Femur (tissue), 1 donor: ENCODE results near the gene MID2.
A peak's percentile ranks its signal among the peaks of the same experiment; 100 is the strongest.
"Not testable (repeated sequence)": the region's sequence is repeated elsewhere in the genome, so short reads cannot be mapped to it uniquely, and the experiment has no call there.

Experiments used
- DNase-seq: peaks from one replicate; pipeline ENCODE4 v3.0.0-alpha.2; 2017

The MID2 gene

DNA sequence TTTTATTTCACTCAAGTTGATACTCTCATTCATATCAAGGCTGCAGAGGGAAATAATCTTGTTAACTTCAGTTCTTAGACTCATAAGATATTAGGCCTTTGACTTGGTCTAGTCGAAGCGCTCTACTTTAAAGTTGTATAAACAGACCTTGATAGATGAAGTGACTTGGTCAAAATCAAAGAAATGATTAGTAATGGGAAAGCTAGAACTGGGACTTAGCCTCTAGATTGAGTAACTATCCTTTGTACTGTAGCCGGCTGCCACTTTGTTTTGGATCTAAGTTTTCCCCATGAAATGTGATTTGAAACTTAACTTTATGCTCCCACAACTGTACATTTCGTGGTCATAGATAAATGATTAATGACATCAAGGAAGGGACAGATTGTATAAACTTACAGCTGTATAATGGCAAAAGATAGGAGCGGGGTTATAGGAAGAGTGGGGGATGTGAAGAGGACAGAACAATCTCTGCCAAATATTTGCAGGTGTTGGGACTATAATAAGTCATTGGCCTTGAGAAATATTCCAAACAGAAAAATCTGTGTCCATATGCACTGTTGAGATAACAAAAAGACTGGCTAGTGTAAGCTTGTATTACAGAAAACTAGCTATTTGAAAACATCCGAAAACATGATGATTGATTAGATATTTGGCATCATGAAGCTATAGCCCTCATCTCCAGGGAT lies 17.2 kb downstream of the MID2 start:
- DNase-seq, result no peak

DNA sequence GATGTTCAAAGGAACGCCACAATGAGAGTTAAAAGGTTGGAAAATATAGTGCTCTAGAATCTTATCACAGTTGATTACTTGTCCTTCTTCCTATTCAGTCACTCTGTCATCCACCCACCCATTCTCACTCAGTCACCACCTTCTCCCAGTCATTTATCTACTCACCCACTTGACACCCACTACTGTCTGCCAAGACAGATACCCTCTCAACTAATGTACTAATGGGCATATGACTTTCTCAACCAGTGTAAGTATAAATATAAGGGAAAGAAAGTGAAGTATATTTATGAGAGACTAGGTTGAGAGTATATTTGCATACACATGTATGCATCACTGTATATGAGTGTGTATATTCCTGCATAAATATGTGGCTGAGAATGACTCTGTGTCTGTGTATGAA lies 20.0 kb downstream of the MID2 start:
- no peak for DNase-seq

DNA sequence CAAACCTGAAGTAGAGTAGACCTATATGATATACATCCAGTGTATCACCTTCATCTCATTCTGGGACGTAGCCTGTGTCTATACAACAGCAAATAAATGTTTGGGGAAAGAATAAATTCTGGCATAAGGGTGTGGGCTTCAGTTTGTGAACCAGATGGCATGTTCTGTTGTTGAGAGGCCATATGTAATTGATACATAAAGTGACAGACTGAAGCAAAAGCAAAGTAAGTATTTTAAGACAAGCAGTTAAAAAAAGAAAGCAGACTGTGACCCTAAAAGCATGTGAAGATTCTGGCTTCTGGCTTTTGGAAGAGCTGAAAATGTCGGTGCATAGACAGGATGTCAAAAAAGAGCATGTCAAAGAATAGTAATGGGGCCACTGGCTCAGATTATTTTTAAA lies 22.9 kb downstream of the MID2 start:
- DNase-seq, result no peak

DNA sequence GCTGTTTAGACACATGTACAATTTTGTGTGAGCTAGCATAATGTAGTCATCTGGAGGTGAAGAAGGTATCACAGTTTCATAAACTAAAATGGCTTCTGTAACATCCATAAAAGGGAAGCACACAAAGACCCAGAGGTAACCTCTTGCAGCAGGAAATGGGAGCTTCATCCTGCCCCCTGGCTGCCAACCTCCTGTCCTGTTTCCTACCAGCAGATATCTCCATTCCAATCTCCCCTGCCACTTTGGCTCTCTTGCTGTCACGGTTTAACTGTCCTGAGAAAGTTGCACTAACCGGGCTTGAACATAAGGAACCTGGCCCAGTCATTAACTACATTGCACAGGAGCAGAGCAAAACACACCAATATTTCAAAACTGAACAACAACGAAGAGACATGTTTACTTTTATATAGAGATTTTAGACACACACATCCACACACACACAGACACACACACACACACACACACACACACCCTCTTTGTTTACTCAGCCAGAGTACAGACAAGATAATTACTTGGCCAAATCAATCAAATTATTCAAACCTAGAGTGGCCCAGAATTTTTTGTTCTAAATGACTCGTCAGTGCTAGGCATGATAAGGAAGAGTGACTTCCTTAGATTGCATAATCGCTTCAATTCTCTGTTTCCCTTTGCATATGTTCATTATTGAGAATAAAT lies 24.2 kb downstream of the MID2 start:
- DNase-seq, result no peak

DNA sequence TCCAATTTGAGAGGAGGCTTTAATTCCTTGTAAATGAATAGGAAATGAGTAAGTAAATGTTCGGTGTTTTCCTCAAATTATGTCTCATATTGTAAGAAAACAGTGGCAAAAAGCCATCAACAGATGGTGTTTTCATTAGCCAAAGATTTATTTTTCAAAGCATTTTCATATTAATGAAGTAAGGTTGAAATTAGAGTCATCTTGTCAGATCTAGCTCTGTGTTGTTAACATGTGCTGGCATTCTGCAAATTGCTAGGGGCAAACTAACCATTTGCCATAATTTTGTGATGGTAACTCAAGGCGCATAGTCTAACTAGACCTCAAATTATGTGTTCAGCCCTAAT lies 24.7 kb downstream of the MID2 start:
- DNase-seq, result no peak

DNA sequence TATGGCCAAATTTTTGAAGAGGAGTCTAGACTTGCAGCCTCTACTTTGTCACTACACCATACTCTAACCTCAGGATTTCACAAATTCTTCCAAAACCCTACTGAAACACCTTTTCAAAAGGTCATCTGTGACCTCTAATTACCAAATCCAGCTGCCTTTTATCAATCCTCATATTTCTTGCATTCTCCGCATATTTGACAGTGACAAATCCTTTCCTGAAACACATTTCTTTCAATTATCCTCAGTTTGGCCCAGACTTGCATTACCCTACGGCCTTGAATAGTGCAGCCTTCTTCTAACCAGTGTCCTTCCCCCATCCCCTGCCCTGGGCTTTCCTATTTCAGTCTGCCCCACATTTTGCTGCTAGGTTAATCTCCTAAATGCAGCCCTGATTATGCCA lies 25.5 kb downstream of the MID2 start:
- no peak for DNase-seq

DNA sequence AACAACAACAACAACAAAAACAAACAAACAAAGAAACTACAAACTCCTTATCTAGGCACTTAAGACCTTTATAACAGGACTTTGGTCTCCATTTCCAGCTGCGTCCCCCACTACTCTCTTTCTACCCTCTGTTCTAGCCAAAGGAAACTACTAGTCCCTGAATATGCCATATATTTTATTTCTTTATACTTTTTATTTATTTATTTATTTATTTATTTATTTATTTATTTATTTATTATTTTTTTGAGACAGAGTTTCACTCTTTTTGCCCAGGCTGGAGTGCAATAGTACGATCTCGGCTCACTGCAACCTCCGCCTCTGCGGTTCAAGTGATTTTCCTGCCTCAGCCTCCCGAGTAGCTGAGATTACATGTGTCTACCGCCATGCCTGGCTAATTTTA lies 26.0 kb downstream of the MID2 start:
- DNase-seq, result not testable (repeated sequence)

DNA sequence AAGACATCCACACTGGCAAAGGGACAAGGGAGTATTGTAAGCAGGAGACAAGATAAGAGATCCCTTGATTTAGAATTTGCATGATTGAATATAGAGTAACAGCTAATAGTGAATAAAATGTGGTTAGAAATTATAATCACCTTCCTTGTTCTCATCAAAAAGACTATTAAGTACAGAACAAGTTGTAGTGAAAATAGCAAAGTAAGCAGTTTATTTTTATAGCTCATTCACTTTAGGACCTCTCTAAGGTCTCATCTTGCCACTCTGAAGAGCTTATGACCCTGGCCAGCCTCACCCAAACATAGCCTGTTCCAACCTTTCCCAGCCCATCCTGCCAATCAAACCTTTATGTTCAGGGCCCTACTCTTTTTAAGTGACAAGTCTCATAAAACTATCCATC lies 30.6 kb downstream of the MID2 start:
- DNase-seq, result no peak

DNA sequence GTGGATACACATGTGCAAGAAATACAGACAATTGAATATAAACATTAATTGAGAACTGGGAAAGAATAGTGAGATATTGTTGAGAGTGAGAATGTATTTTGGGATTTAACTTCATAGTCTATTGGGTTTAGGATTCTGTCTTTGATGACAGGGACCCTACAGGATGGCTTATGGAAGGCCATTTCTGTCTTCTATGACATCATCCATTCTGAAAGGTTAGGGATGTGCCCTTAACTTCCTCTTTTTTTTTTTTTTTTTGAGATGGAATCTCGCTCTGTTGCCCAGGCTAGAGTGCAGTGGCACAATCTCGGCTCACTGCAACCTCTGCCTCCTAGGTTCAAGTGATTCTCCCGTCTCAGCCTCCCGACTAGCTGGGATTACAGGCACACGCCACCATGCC lies 31.4 kb downstream of the MID2 start:
- DNase-seq, result not testable (repeated sequence)

DNA sequence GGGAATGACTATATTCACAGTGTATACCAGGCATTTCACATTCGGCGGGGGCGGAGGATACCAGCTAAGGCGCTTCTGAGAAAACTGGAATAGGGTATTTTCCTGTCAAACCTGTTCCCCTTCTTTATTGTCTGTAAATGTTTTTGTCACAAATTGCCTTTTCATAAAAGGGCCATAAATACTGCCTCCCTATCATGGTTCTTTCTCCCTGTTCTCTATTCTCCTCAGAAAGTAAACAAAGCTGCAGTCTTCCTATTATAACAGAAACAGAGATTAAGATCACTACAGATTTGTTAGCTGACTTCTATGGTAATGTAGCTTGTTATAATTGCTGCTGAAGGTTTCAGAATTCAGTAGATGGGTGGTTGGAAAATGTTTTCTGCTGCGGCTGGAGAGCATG lies 32.2 kb downstream of the MID2 start:
- no peak for DNase-seq

DNA sequence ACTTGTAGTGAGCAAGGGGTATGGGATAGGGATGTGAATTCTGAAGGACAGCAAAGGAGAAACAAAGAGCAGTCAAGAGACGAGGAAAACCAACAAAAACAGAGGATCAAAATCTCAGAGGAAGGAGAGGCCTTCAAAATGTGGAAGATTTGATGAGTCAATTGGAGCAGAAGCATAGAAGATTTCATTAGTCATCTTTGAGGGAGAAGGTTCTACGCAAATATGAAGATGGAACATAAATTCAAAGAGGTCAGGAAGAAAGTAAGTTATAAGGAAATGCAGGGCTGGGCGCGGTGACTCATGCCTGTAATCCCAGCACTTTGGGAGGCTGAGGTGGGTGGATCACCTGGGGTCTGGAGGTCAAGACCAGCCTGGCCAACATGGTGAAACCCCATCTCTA lies 35.4 kb downstream of the MID2 start:
- no peak for DNase-seq

DNA sequence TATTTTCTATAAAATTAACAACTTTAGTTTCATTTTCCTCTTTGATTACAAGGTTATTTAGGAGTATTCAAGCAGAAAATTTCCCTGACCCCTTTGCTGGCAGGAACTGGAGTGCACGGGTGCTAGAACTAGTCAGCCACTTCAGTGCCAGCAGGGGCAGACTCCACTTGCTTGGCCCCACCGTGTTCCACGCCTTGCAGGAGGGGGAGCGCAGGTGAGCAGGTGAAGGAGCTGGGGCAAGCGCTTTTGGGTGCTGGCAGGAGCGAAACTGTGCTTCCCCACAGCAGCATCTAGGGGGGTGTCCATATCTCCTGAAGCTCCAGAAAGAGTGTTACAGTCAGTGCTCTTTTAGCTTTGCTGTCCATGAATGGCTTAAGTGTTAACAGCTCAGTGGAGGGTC lies 45.5 kb downstream of the MID2 start:
- DNase-seq, result no peak

DNA sequence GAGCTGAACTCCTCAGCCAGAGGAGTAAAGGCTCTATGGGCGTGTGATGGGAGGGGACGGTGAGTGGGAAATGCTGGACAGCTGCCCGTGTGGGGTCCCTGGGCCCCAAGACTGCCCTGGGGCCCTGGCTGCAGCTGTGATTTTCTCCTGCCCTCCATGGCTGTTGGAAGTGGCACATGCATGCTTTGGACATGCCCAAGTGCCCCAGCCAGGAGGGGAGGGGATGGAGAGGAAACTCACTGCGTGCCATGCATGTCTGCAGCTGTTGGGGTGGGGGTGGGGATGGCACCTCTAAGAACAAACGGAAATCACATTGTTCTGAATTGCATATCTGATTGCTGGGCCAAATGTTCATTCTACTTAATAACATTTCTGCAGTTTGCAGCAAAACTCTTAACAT lies 52.4 kb downstream of the MID2 start:
- peak; percentile 47 for DNase-seq

DNA sequence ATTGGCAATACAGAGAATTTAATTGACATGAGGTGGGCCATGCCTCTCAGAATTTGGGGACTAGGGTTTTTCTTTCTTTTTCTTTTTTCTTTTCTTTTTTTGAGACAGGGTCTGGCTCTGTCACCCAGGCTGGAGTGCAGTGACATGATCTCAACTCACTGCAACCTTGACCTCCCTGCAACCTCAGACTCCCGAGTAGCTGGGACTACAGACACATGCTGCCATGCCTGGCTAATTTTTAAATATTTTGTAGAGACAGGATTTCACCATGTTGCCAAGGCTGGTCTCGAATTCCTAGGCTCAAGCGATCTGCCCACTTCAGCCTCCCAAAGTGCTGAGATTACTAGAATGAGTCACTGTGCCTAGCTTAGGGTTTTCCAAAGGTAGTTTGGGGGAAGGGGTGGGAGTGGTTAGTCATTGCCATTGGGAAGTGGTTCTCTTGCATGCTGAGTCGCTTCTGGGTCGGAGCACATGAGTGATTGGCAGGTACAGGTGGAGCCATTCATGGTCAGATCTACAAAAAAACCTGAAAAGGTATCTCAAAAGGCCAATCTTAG lies 54.5 kb downstream of the MID2 start:
- DNase-seq, result no peak

DNA sequence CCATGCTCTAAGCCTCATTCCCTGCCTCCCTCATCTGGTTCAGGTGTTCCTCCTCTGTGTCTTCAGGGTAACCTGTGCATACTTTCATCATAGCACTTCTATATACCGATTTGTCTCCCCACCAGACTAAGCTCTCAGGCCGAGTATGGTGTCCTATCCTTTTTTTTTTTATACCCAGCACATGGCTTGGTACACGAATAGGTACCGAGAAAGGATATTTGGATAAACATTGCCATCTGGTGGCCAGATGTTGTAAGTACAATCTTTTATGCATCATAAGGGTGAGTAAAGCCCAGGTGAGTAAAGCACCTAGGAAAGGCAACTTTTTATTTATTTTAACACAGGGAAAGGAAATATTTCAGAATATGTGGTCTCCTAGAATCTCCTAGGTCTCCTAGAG lies 68.4 kb downstream of the MID2 start:
- no peak for DNase-seq

DNA sequence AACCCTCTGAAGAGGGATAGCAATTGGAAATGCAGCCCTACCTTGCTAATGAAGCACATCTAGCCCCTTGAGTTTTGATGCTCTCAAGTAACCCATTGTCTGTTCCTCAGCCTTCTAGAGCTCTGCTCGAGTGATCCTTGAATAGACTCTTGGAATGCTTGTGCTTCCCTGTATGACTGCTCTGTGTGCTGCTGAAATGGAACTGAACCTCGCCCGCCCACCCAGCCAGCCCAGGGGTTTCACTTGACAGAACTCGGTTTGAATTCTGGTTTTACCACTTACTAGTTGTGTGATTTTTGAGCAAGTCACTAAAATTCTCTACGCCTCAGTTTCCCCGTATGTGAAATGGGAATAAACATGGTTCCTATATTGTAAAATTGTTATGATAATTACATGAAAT lies 77.1 kb downstream of the MID2 start:
- DNase-seq, result no peak

DNA sequence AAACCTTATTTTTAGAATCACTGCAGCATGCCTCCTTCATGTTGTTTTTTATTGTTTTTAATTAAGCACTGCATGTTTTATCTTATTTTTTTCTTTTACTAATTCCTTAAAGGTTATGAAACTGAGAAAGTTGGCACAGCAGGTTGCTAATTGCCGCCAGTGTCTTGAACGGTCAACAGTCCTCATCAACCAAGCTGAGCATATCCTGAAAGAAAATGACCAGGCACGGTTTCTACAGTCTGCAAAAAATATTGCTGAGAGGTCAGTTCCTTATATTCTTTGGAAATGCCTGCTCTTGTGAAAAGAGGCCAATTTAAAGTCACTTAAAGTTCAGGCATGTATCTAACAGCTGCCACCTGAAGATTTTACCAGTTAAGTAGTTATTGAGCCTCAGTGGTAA lies 79.7 kb downstream of the MID2 start:
- DNase-seq, result no peak

DNA sequence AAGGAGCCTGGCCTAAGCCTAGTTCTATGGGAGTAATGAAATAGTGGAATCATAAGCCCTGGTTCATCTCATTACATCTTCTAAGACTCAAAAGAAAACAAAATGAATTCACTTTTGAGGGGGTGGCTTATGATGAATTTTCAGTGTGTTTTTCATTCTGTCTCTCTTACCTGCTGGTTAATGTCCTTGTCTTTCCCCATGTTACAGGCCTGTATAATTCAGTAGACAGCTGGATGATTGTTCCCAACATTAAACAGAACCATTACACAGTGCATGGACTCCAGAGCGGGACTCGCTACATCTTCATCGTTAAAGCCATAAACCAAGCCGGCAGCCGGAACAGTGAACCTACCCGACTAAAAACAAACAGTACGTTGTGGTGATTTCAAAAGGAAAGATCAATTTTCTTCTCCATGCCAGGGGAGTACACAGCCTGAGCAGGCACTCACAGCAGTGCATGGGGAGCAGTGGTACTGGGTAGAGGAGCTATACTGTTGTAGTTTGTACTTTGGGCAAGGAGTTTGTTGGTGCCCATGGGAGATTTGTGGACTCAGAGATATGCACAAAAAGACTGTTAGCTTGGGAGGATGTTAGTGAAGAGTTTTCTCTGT lies 98.6 kb downstream of the MID2 start:
- DNase-seq, result no peak

DNA sequence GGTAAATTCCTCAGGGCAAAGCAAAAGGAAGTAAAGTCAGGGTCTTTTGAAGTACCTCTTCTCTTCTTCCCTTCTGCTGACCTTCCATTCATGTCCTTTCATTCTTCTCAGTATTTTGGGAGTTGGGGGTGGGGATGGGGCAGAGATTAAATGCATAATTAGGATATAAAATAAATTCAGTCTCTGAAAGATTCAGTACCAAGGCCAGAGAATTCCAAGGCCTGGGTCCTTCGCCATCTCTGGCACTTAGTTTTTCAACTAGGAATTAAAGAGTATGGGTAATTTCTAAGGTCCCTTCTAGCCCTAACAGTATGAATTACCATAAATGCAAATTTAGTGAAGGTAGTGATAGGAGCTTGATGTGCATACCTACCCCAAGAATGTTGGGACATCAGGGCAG lies 108.6 kb downstream of the MID2 start:
- no peak for DNase-seq

DNA sequence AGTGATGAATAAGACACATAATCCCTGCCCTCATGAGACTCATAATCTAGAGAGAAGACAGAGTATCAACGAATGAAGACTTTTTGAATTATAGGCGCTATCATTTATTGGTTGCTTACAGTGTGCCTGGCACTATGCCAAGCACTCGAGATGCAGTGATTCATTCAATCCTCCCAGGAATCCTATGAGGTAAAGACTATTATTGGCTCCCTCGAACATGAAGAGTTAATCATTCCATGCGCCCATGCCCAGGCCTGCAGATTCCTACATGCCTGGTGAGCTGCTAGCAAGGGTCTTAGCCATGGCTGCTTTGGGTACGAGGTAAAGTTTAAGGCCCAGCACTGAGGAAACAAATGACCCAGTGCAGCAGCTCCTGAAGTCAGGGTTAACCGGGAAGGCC lies 109.5 kb downstream of the MID2 start:
- DNase-seq, result no peak

DNA sequence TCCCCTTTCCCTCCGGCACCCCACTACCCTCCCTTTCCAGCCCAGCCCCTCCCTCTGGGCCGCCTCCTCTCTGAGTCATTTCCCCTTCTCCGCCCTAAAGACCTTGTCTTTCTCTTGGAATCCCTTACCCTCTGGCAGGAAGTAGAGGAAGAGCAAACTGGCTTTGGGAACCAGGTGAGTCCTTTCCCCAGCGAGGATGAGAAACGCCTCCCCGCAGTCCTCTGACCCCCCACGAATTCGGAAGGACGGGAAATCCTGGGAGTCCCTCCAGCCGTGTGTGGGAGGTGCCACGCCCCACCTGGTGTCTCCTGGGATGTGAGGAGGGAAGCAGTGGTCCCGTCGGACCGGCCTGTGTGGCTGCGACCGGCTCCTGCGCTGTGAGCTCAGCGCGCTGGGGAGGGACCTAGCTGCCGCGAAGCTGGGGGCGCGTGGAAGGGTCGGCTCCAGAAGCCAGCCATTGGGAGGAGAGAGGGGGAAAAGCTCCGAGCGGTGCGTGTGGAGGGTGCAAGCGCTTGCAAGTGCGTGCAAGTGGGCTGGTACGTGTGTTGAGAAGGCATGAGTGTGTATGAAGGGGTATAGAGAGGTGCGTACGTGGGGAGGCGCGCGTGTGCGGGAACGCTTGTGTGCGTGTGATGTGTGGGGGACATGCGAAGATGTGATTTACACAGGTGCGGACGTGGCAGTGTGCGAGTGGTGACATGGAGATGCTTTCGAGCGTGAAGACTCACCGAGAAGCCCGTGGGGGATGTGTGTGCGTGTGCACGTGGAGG lies 110.2 kb downstream of the MID2 start:
- DNase-seq, result no peak

DNA sequence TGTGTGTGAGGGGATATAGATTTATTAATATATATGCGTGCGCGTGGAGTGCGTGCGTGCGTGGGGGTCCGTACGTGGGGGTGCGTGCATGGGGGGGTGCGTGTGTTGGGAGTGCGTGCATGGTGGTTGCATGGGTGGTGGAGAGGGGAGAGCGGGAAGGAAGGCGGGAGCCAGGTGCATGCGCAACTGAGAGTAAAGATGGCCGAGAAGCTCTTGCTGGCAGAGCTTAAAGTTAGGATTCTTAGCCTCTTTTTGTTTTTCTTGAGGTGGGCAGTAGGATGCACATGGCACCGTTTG lies 110.7 kb downstream of the MID2 start:
- no peak for DNase-seq

DNA sequence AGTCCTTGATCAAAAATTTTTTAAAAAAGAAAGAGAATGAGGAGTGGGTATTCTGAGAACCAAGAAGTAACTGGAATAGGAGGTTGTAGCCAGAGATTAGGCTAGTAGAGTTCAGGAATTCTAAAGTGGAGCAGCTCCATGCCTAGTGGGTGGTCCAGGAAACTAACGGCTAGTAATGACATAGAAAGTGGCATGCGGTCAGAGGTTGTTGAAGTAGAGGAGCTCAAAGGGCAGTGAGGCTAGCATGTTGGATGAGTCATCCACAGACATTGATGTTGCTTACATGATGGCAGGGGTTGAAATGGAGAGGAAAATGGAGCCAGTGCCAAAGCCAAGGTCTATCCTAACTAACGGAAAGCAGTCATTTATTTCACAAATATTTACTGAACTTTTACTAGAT lies 114.4 kb downstream of the MID2 start:
- no peak for DNase-seq

DNA sequence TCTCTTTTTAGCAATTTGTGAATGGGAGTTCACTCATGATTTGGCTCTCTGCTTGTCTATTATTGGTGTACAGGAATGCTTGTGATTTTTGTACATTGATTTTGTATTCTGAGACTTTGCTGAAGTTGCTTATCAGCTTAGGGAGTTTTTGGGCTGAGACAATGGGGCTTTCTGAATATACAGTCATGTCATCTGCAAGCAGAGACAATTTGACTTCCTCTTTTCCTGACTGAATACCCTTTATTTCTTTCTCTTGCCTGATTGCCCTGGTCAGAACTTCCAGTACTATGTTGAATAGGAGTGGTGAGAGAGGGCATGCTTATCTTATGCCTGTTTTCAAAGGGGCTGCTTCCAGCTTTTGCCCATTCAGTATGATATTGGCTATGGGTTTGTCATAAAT lies 129.7 kb downstream of the MID2 start:
- DNase-seq, result not testable (repeated sequence)
